ENCODE results near the gene OR6X1.

The OR6X1 gene, protein sequence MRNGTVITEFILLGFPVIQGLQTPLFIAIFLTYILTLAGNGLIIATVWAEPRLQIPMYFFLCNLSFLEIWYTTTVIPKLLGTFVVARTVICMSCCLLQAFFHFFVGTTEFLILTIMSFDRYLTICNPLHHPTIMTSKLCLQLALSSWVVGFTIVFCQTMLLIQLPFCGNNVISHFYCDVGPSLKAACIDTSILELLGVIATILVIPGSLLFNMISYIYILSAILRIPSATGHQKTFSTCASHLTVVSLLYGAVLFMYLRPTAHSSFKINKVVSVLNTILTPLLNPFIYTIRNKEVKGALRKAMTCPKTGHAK

GRCh38 chr11:123754101-123754568 lies at the start of gene OR6X1:
OR6X1 (minus strand) TSS chr11:123754518; CDS start chr11:123754518, 0 bp downstream.
- no peaks in the 10 kb centered on the region for H3F3A ChIP-seq (ENCODE audit: low read depth)
- no peaks in the 10 kb centered on the region for H3K4me1 ChIP-seq (ENCODE audit: insufficient read depth, low read length, poor library complexity, severe bottlenecking)
- TF ChIP-seq CTCF (conservative IDR thresholded peaks at IDR 0.05; ENCODE audit: low read length) (no peak), EZH2phosphoT487 (IDR thresholded peaks at IDR 0.05; ENCODE audit: borderline replicate concordance) (no peak)
- no peaks in the 10 kb centered on the region for H4K20me1 ChIP-seq (ENCODE audit: insufficient read depth, low read length, poor library complexity, severe bottlenecking)
- H3K9me2 ChIP-seq (replicated peaks; ENCODE audit: low read depth, low read length): no peaks in the 10 kb centered on the region
- peak within 1 kb of the TSS; percentile 68; the same call in 1 of the 2 replicates for H2AFZ ChIP-seq (ENCODE audit: low read length)
- H3K4me3 ChIP-seq (ENCODE audit: low read length, poor library complexity, severe bottlenecking): no peak within 1 kb of the TSS
- no peak within 1 kb of the TSS for H3K9ac ChIP-seq (ENCODE audit: low read depth, low read length, poor library complexity, severe bottlenecking)
- H3K27me3 ChIP-seq (ENCODE audit: insufficient read depth, low read length, poor library complexity, severe bottlenecking): no peaks in the 10 kb centered on the region
- no peaks in the 10 kb centered on the region for H3K36me3 ChIP-seq (ENCODE audit: insufficient read depth, low read length)
- H3K9me3 ChIP-seq (ENCODE audit: insufficient read depth, low read depth, low read length): no peaks in the 10 kb centered on the region
- no peaks in the 10 kb centered on the region for H3K79me2 ChIP-seq (ENCODE audit: insufficient read depth, low read length)
- no peak within 1 kb of the TSS for H3K4me2 ChIP-seq (ENCODE audit: low read depth, low read length, poor library complexity, severe bottlenecking)

- H3K9me2 ChIP-seq (replicated peaks; ENCODE audit: low read depth, low read length): no peaks in the 10 kb centered on the region
- H3K4me3 ChIP-seq (ENCODE audit: low read length, poor library complexity, severe bottlenecking): no peak overlapping the region
- H2AFZ ChIP-seq (ENCODE audit: low read length): no peak overlapping the region
- TF ChIP-seq EZH2phosphoT487 (IDR thresholded peaks at IDR 0.05; ENCODE audit: borderline replicate concordance) (no peak), CTCF (conservative IDR thresholded peaks at IDR 0.05; ENCODE audit: low read length) (no peak)
- no peaks in the 10 kb centered on the region for H3K27me3 ChIP-seq (ENCODE audit: insufficient read depth, low read length, poor library complexity, severe bottlenecking)
- H3K9ac ChIP-seq (ENCODE audit: low read depth, low read length, poor library complexity, severe bottlenecking): no peak overlapping the region
- no peaks in the 10 kb centered on the region for H3K36me3 ChIP-seq (ENCODE audit: insufficient read depth, low read length)
- no peaks in the 10 kb centered on the region for H3K79me2 ChIP-seq (ENCODE audit: insufficient read depth, low read length)
- H3K9me3 ChIP-seq (ENCODE audit: insufficient read depth, low read depth, low read length): no peaks in the 10 kb centered on the region
- H3K4me2 ChIP-seq (ENCODE audit: low read depth, low read length, poor library complexity, severe bottlenecking): no peak overlapping the region
- H3F3A ChIP-seq (ENCODE audit: low read depth): no peaks in the 10 kb centered on the region
- no peaks in the 10 kb centered on the region for H4K20me1 ChIP-seq (ENCODE audit: insufficient read depth, low read length, poor library complexity, severe bottlenecking)
- H3K4me1 ChIP-seq (ENCODE audit: insufficient read depth, low read length, poor library complexity, severe bottlenecking): no peaks in the 10 kb centered on the region
These were observed 47.4 kb upstream of the OR6X1 start for GRCh38 chr11:123801765-123802164.

DNA sequence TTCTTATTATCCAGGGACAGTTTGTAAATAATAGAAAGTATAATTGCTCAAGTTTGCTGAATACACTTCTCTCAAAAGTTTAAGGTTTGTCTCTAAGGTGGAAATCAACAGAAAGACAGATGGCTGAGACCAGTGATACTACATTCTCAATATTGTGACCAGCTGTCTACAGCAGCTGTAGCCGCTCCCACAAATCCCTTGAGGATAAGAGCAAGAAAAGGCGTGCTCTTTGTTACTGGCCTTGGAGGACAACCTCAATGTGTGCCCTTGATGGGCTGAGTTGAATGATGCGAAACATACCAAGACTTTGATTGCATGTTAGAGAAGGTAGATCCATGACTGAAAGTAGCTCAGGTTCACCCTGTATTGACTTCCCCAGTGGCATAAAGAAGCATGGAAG lies 45.7 kb upstream of the OR6X1 start:
- no peaks in the 10 kb centered on the region for H3K27me3 ChIP-seq (ENCODE audit: insufficient read depth, low read length, poor library complexity, severe bottlenecking)
- no peaks in the 10 kb centered on the region for H3K36me3 ChIP-seq (ENCODE audit: insufficient read depth, low read length)
- no peak overlapping the region for H3K4me3 ChIP-seq (ENCODE audit: low read length, poor library complexity, severe bottlenecking)
- no peaks in the 10 kb centered on the region for H3F3A ChIP-seq (ENCODE audit: low read depth)
- no peak overlapping the region for H2AFZ ChIP-seq (ENCODE audit: low read length)
- TF ChIP-seq EZH2phosphoT487 (IDR thresholded peaks at IDR 0.05; ENCODE audit: borderline replicate concordance) (no peak), CTCF (conservative IDR thresholded peaks at IDR 0.05; ENCODE audit: low read length) (no peak)
- H3K4me1 ChIP-seq (ENCODE audit: insufficient read depth, low read length, poor library complexity, severe bottlenecking): no peaks in the 10 kb centered on the region
- H4K20me1 ChIP-seq (ENCODE audit: insufficient read depth, low read length, poor library complexity, severe bottlenecking): no peaks in the 10 kb centered on the region
- no peak overlapping the region for H3K4me2 ChIP-seq (ENCODE audit: low read depth, low read length, poor library complexity, severe bottlenecking)
- H3K9me3 ChIP-seq (ENCODE audit: insufficient read depth, low read depth, low read length): no peaks in the 10 kb centered on the region
- no peaks in the 10 kb centered on the region for H3K79me2 ChIP-seq (ENCODE audit: insufficient read depth, low read length)
- no peak overlapping the region for H3K9ac ChIP-seq (ENCODE audit: low read depth, low read length, poor library complexity, severe bottlenecking)
- no peaks in the 10 kb centered on the region for H3K9me2 ChIP-seq (replicated peaks; ENCODE audit: low read depth, low read length)
